ENCODE data around the gene CHCHD10. TPM values are rescaled to one million over a fixed set of nuclear protein-coding genes. Genes with fewer than 3 reads are reported as not detected.

Gene CHCHD10
- total and polyA plus RNA-seq, 2 of the 8 experiments (the other 6 are each of a cell fraction or from before 2014, with no cell fraction given) = 58.3 to 94.5 TPM

GRCh38 chr22:23737696-23738095 lies 30.1 kb downstream of the CHCHD10 start:
- peaks cover 0 to 2% of the 10 kb centered on the region in 2 experiments for H4K20me1 ChIP-seq (replicated peaks in 1 of 2; ENCODE audit: control insufficient read depth in 1 of 2, insufficient read depth in 2 of 2, low read length in 2 of 2)
- no peak overlapping the region for H4K91ac ChIP-seq (replicated peaks; ENCODE audit: insufficient read length, low read length)
- H3K27ac ChIP-seq (ENCODE audit: low read depth, low read length) = no peak overlapping the region
- no peak overlapping the region for H3K14ac ChIP-seq (ENCODE audit: insufficient read length)
- H3K27me3 ChIP-seq (replicated peaks in 1 of 4; ENCODE audit: control insufficient read depth in 3 of 4, extremely low read depth in 1 of 4, insufficient read depth in 3 of 4, low read length in 3 of 4) = no peaks in the 10 kb centered on the region
- no peak for TF ChIP-seq SAP30 (IDR thresholded peaks at IDR 0.05; ENCODE audit: insufficient read depth, insufficient replicate concordance, low read length)
- no peak for TF ChIP-seq SP4 (IDR thresholded peaks at IDR 0.05; ENCODE audit: low read length)
- TF ChIP-seq PHF8 (conservative IDR thresholded peaks at IDR 0.05; ENCODE audit: low read depth, low read length) = no peak
- no peak for TF ChIP-seq TBP (IDR thresholded peaks at IDR 0.05; ENCODE audit: low read depth, low read length)
- no peak for TF ChIP-seq CBX8 (IDR thresholded peaks at IDR 0.05; ENCODE audit: borderline replicate concordance, low read depth, low read length)
- no peak for TF ChIP-seq GTF2F1 (IDR thresholded peaks at IDR 0.05; ENCODE audit: borderline replicate concordance, low read depth, low read length)
- no peak for TF ChIP-seq POU5F1 (IDR thresholded peaks at IDR 0.05; ENCODE audit: low read depth, low read length)
- TF ChIP-seq TAF7 (optimal IDR thresholded peaks at IDR 0.05; ENCODE audit: borderline replicate concordance, low read depth, low read length) = no peak
- no peak overlapping the region for H3K4me2 ChIP-seq (ENCODE audit: insufficient read depth in 1 of 2, low read depth in 2 of 2, low read length in 2 of 2)
- H3K56ac ChIP-seq (replicated peaks; ENCODE audit: insufficient read length, low read depth, low read length) = no peak overlapping the region
- ChIA-PET POLR2A (ENCODE audit: partially characterized antibody) (interaction anchor here (0.8 to 1.6 kb wide), 5 partner anchors 10 to 52 kb away, joined by 3 to 4 read pairs (median 3); no protein-coding TSS in a partner anchor), CTCF (ENCODE audit: partially characterized antibody) (interaction anchor here (0.6 to 1.5 kb wide), 4 partner anchors 10 to 52 kb away, joined by 3 to 6 read pairs (median 3); no protein-coding TSS in a partner anchor)
- no peaks in the 10 kb centered on the region for H3K23me2 ChIP-seq (ENCODE audit: low read depth, low read length)
- no peaks in the 10 kb centered on the region for H3K36me3 ChIP-seq (ENCODE audit: control insufficient read depth in 2 of 4, insufficient read depth in 4 of 4, low read length in 3 of 4)
- H4K8ac ChIP-seq (ENCODE audit: extremely low read depth, insufficient read depth, low read length) = no peak overlapping the region
- H2AFZ ChIP-seq (ENCODE audit: low read length) = no peak overlapping the region
- H3K18ac ChIP-seq (ENCODE audit: extremely low read depth, low read length) = no peak overlapping the region
- no peak overlapping the region for H3K4me3 ChIP-seq (ENCODE audit: extremely low read depth in 1 of 4, insufficient read depth in 2 of 4, low read depth in 3 of 4, low read length in 4 of 4)
- H2BK120ac ChIP-seq (replicated peaks; ENCODE audit: low read depth, low read length) = no peak overlapping the region
- no peak overlapping the region for H3K9ac ChIP-seq (replicated peaks in 1 of 4; ENCODE audit: extremely low read depth in 1 of 4, low read depth in 3 of 4, low read length in 3 of 4)
- H3K79me2 ChIP-seq (ENCODE audit: control insufficient read depth in 1 of 2, insufficient read depth in 2 of 2, low read length in 2 of 2) = no peaks in the 10 kb centered on the region
- no peak overlapping the region for H2BK5ac ChIP-seq (ENCODE audit: low read depth, low read length)
- no peaks in the 10 kb centered on the region; the same call in 1 of the 2 replicates for H3K79me1 ChIP-seq (ENCODE audit: low read depth, low read length)
- no peak overlapping the region for H2BK12ac ChIP-seq (ENCODE audit: low read depth, low read length)
- no peak overlapping the region for H3K23ac ChIP-seq (ENCODE audit: insufficient read length)
- FAIRE-seq (no peak), DNase-seq (ENCODE audit: low read depth in 1 of 2, low spot score in 2 of 2) (no peak)
- H2BK15ac ChIP-seq (ENCODE audit: low read length) = no peak overlapping the region
- H4K5ac ChIP-seq (ENCODE audit: insufficient read length, low read depth, low read length) = no peak overlapping the region
- H2AK5ac ChIP-seq (ENCODE audit: low read depth, low read length) = no peak overlapping the region
- H3K4me1 ChIP-seq (replicated peaks in 1 of 4; ENCODE audit: control insufficient read depth in 3 of 4, insufficient read depth in 4 of 4, low read length in 3 of 4) = no peaks in the 10 kb centered on the region
- no peak overlapping the region for H2BK20ac ChIP-seq (ENCODE audit: low read length)
- H3K4ac ChIP-seq (replicated peaks; ENCODE audit: insufficient read length, low read depth, low read length) = no peak overlapping the region
- H3K9me3 ChIP-seq (ENCODE audit: insufficient read depth in 2 of 2, low read depth in 1 of 2, low read length in 1 of 2) = no peaks in the 10 kb centered on the region
